Measurements from ENCODE around the gene RPL28.

- no peak for TF ChIP-seq CTCF (IDR thresholded peaks at IDR 0.05)
- TF ChIP-seq POLR2AphosphoS5 (IDR thresholded peaks at IDR 0.05), result no peak
These were observed 63.7 kb downstream of the RPL28 start for GRCh38 chr19:55449469-55449868.
